B cell (primary cell): ENCODE data around the gene NUMB. TPM values are rescaled to one million over a fixed set of nuclear protein-coding genes. Genes with fewer than 3 reads are reported as not detected.
A peak's percentile ranks its signal among the peaks of the same experiment; 100 is the strongest.

Source experiments
- ATAC-seq: fragments of 200-7000 bp; cut with Tn5 transposase; one replicate; pipeline ENCODE4 v1.10.0; 2021; ENCODE audit warnings: low read depth, mild to moderate bottlenecking, moderate number of reproducible peaks, moderate library complexity
- CTCF ChIA-PET: fragments of 350-600 bp; sonication (Branson Sonifier 250); formaldehyde crosslinking; loops from one replicate; lab custom pipeline; 2021; ENCODE audit warnings: antibody characterized with exemption, inconsistent platforms; lab: Charles Lee
- POLR2A ChIA-PET: fragments of 350-600 bp; sonication (Branson Sonifier 250); formaldehyde crosslinking; loops from one replicate; lab custom pipeline; 2021; ENCODE audit warnings: antibody characterized with exemption; lab: Charles Lee
- DNase-seq: peaks from one replicate; pipeline ENCODE4 v3.0.0; 2013
- H2AFZ ChIP-seq: 2 replicates; pipeline ENCODE4 v1.6.1; 2012; ENCODE audit warnings: mild to moderate bottlenecking, low read depth, low read length; ENCODE audit not compliant: insufficient read depth, poor library complexity, severe bottlenecking
- H3K27ac ChIP-seq, 2 donors: 1 replicate in 1 of 2; 2 replicates in 1 of 2; pipeline ENCODE4 v1.5.1; 2012 to 2013; ENCODE audit warnings: low read length in 2 of 2, mild to moderate bottlenecking in 2 of 2, moderate library complexity in 1 of 2
- H3K27me3 ChIP-seq, 4 experiments: fragments of 200-600 bp in 1 of 4; sonication (generic) in 1 of 4; replicated peaks in 1 of 4; 1 replicate in 2 of 4; 2 replicates in 2 of 4; pipeline versions ENCODE4 v1.6.1 to v1.7.0; 2013 to 2016; ENCODE audit warnings: low read length in 3 of 4, mild to moderate bottlenecking in 2 of 4, mixed read lengths in 1 of 4, moderate library complexity in 1 of 4; ENCODE audit not compliant: insufficient read depth in 4 of 4, control insufficient read depth in 3 of 4; ENCODE audit errors: control extremely low read depth in 1 of 4
- H3K36me3 ChIP-seq, 2 experiments: replicated peaks in 1 of 2; 1 replicate in 1 of 2; 2 replicates in 1 of 2; pipeline versions ENCODE4 v1.6.1 to v1.7.1; 2013; ENCODE audit warnings: low read length in 1 of 2; ENCODE audit not compliant: insufficient read depth in 2 of 2, control insufficient read depth in 1 of 2; ENCODE audit errors: control extremely low read depth in 1 of 2, extremely low read depth in 1 of 2
- H3K4me1 ChIP-seq, 2 donors: fragments of 200-600 bp in 1 of 2; sonication (generic) in 1 of 2; 1 replicate in 1 of 2; 2 replicates in 1 of 2; pipeline versions ENCODE4 v1.5.1 to v1.6.1; 2013 to 2017; ENCODE audit warnings: low read length in 2 of 2; ENCODE audit not compliant: control insufficient read depth in 2 of 2, insufficient read depth in 2 of 2
- H3K4me2 ChIP-seq: replicated peaks from 2 replicates; pipeline ENCODE3; 2012; ENCODE audit warnings: mild to moderate bottlenecking, low read depth, low read length; ENCODE audit not compliant: poor library complexity, severe bottlenecking
- H3K4me3 ChIP-seq, 5 experiments: fragments of 200-600 bp in 1 of 5; sonication (generic) in 1 of 5; 1 replicate in 3 of 5; 2 replicates in 2 of 5; pipeline versions ENCODE4 v1.5.1 to v1.7.0; 2011 to 2016; ENCODE audit warnings: low read length in 4 of 5, mild to moderate bottlenecking in 4 of 5, low read depth in 2 of 5, control low read depth in 1 of 5, moderate library complexity in 1 of 5; ENCODE audit not compliant: insufficient read depth in 1 of 5; ENCODE audit errors: control extremely low read depth in 1 of 5, extremely low read depth in 1 of 5
- H3K79me2 ChIP-seq: fragments of 200-600 bp; sonication (generic); one replicate; pipeline ENCODE4 v1.6.0; 2016; ENCODE audit warnings: low read length; ENCODE audit not compliant: control insufficient read depth, insufficient read depth
- H3K9ac ChIP-seq: fragments of 200-600 bp; sonication (generic); 2 replicates; pipeline ENCODE4 v1.6.1; 2017; ENCODE audit warnings: mild to moderate bottlenecking, low read length, moderate library complexity
- H3K9me3 ChIP-seq, 3 donors: one replicate each; pipeline versions ENCODE4 v1.6.1 to v1.7.1; 2013; ENCODE audit warnings: low read length in 2 of 3; ENCODE audit not compliant: control insufficient read depth in 2 of 3, insufficient read depth in 1 of 3; ENCODE audit errors: control extremely low read depth in 1 of 3
- H4K20me1 ChIP-seq: 2 replicates; pipeline ENCODE4 v1.6.0; 2012; ENCODE audit warnings: mild to moderate bottlenecking, low read length; ENCODE audit not compliant: insufficient read depth, control insufficient read depth, poor library complexity, severe bottlenecking
- H3K27ac Mint-ChIP-seq: one replicate; pipeline ENCODE4 v1.8.0; 2021; ENCODE audit warnings: mixed read lengths
- H3K27me3 Mint-ChIP-seq: one replicate; pipeline ENCODE4 v1.8.0; 2021; ENCODE audit warnings: mixed read lengths
- H3K4me1 Mint-ChIP-seq: one replicate; pipeline ENCODE4 v1.8.0; 2021; ENCODE audit warnings: mixed read lengths
- H3K4me3 Mint-ChIP-seq: one replicate; pipeline ENCODE4 v1.8.0; 2021; ENCODE audit warnings: mixed read lengths
- H3K9me3 Mint-ChIP-seq: one replicate; pipeline ENCODE4 v1.8.0; 2022; ENCODE audit warnings: mixed read lengths; ENCODE audit not compliant: insufficient read depth
- CTCF ChIP-seq: fragments of 200-600 bp; IDR thresholded peaks from one replicate; pipeline ENCODE4 v1.8.0; 2022; ENCODE audit warnings: antibody characterized with exemption, mild to moderate bottlenecking
- EZH2 ChIP-seq: IDR thresholded peaks from 2 replicates; pipeline ENCODE4 v1.6.1; 2012; ENCODE audit warnings: borderline replicate concordance, low read depth, mild to moderate bottlenecking, moderate library complexity, low read length; ENCODE audit not compliant: insufficient read depth, poor library complexity, severe bottlenecking
- WGBS: methylation state at CpG from one replicate; pipeline ENCODE4 v1.1.5; 2013; ENCODE audit warnings: missing lambda C conversion rate; ENCODE audit not compliant: insufficient coverage; 5-methylcytosine and 5-hydroxymethylcytosine counted together
- intact Hi-C: fragments of 100-400 bp; cut with micrococcal nuclease; formaldehyde crosslinking; loops from one replicate; pipeline ENCODE4 v1.10.0; 2022
- polyA plus RNA-seq: library from polyadenylated mRNA; depleted of rRNA; stranded (reverse); fragments of >200 nt; gene quantifications from 2 replicates; pipeline ENCODE4 v1.2.3, GENCODE V29; 2012
- total RNA-seq, 2 donors: library from RNA; stranded (reverse); fragments of 120-200 nt in 1 of 2; gene quantifications; 1 replicate in 1 of 2; 2 replicates in 1 of 2; pipeline versions ENCODE4 v1.2.3 to v1.2.4, GENCODE V29; 2013 to 2022

The NUMB gene
- total and polyA plus RNA-seq, 2 donors (not counting 1 experiment from before 2014, with no cell fraction given), result 63.4 to 102 TPM

- H2AFZ ChIP-seq, result no peak overlapping the region
- intact Hi-C loops, result no loop called here
- no peak overlapping the region for H3K27ac ChIP-seq
- peaks cover 13% of the 10 kb centered on the region for H3K79me2 ChIP-seq
- POLR2A ChIA-PET, result no interaction called here
- no peaks in the 10 kb centered on the region for H3K36me3 ChIP-seq
- no peaks in the 10 kb centered on the region for H4K20me1 ChIP-seq
- no peaks in the 10 kb centered on the region for H3K27me3 ChIP-seq
- CTCF ChIA-PET, result interaction anchor here (1.9 kb wide), 1 partner anchor 12 kb away, joined by 14 read pairs; no protein-coding TSS in a partner anchor
- no peak overlapping the region for H3K4me2 ChIP-seq
- Mint-ChIP-seq H3K27ac (no peak overlapping the region), H3K4me3 (no peak overlapping the region), H3K4me1 (peaks cover 36% of the 10 kb centered on the region), H3K9me3 (no peaks in the 10 kb centered on the region), H3K27me3 (no peaks in the 10 kb centered on the region)
- ATAC-seq, result no peak
- no peaks in the 10 kb centered on the region for H3K9me3 ChIP-seq
- no peak for DNase-seq
- WGBS, result 94% methylated on average over 3 of the region's 3 CpGs
- no peak for TF ChIP-seq EZH2
- TF ChIP-seq CTCF, result no peak
- H3K4me1 ChIP-seq, result peaks cover 24 to 27% of the 10 kb centered on the region in 2 donors
- no peak overlapping the region for H3K9ac ChIP-seq
- no peak overlapping the region for H3K4me3 ChIP-seq
These were observed 151.1 kb downstream of the NUMB start for GRCh38 chr14:73307261-73307660.

- peak overlapping the region; percentile 13 for H3K27ac Mint-ChIP-seq
- Histone ChIP-seq H3K4me3 (no peak overlapping the region), H3K27ac (no peak overlapping the region), H3K4me2 (no peak overlapping the region), H3K4me1 (peaks cover 12 to 19% of the 10 kb centered on the region in 2 donors), H3K36me3 (peaks cover 0 to 2% of the 10 kb centered on the region in 2 experiments), H3K9ac (no peak overlapping the region), H4K20me1 (no peaks in the 10 kb centered on the region), H3K79me2 (peaks cover 13% of the 10 kb centered on the region), H2AFZ (no peak overlapping the region), H3K9me3 (no peaks in the 10 kb centered on the region), H3K27me3 (no peaks in the 10 kb centered on the region)
- no CpG with 5 or more reads among the region's 3 CpGs for WGBS
- DNase-seq, result no peak
- no peak overlapping the region for H3K4me3 Mint-ChIP-seq
- no peak for ATAC-seq
- H3K4me1 Mint-ChIP-seq, result peaks cover 27% of the 10 kb centered on the region
- no peaks in the 10 kb centered on the region for H3K9me3 Mint-ChIP-seq
- POLR2A ChIA-PET, result no interaction called here
- no peaks in the 10 kb centered on the region for H3K27me3 Mint-ChIP-seq
- CTCF ChIA-PET, result interaction anchor here (1.9 to 2.3 kb wide), 4 partner anchors 9 to 166 kb away, joined by 6 to 17 read pairs (median 10); no protein-coding TSS in a partner anchor
- no peak for TF ChIP-seq CTCF
- no peak for TF ChIP-seq EZH2
- intact Hi-C loops, result no loop called here
These were observed 152.8 kb downstream of the NUMB start for GRCh38 chr14:73305499-73305898.
